T47D (cell line): ENCODE results near the gene LAMB3.

ENCODE experiments used
- DNase-seq, 2 experiments: peaks; one replicate each; pipeline versions ENCODE4 v3.0.0 to v3.0.0-alpha.2; 2011 to 2012; ENCODE audit warnings: low read depth in 1 of 2, low spot score in 1 of 2
- JUND ChIP-seq: IDR thresholded peaks from 2 replicates; pipeline ENCODE4 v1.6.1; 2012; ENCODE audit warnings: low read depth
- in situ Hi-C: cut with HindIII; loops from 2 replicates; pipeline ENCODE4 v1.10.0; 2016; ENCODE audit warnings: low sequenced_read_pairs, low pct_unique_long_range_greater_than_20kb

Gene LAMB3

GRCh38 chr1:209655411-209656231 is 3.4 kb upstream of the LAMB3 start:
- no peak for TF ChIP-seq JUND
- DNase-seq = no peak
- in situ Hi-C loops = no loop called here

- in situ Hi-C loops = no loop called here
- DNase-seq = no peak
- no peak for TF ChIP-seq JUND
These were observed 1.7 kb upstream of the LAMB3 start for GRCh38 chr1:209653915-209654351.

GRCh38 chr1:209652873-209653401 is 712 bp upstream of the LAMB3 start:
- no peak for TF ChIP-seq JUND
- in situ Hi-C loops = no loop called here
- peak; percentile 78 to 99 for DNase-seq

GRCh38 chr1:209651138-209651587 is 1.1 kb downstream of the LAMB3 start:
- in situ Hi-C loops = no loop called here
- TF ChIP-seq JUND = no peak
- peak in 1 of 2 experiments; percentile 79 for DNase-seq

GRCh38 chr1:209650454-209650853 is 1.8 kb downstream of the LAMB3 start:
- in situ Hi-C loops = no loop called here
- DNase-seq = no peak
- TF ChIP-seq JUND = no peak

GRCh38 chr1:209648931-209649776 is 3.1 kb downstream of the LAMB3 start:
- DNase-seq = no peak
- no peak for TF ChIP-seq JUND
- in situ Hi-C loops = no loop called here

- TF ChIP-seq JUND = no peak
- in situ Hi-C loops = no loop called here
- DNase-seq = no peak
These were observed 3.9 kb downstream of the LAMB3 start for GRCh38 chr1:209648346-209648745.

- in situ Hi-C loops = no loop called here
- no peak for TF ChIP-seq JUND
- no peak for DNase-seq
These were observed 5.1 kb downstream of the LAMB3 start for GRCh38 chr1:209647156-209647555.

GRCh38 chr1:209646558-209646957 is 5.7 kb downstream of the LAMB3 start:
- no peak for DNase-seq
- in situ Hi-C loops = no loop called here
- TF ChIP-seq JUND = no peak

GRCh38 chr1:209645574-209646452 is 6.4 kb downstream of the LAMB3 start:
- DNase-seq = no peak
- no peak for TF ChIP-seq JUND
- in situ Hi-C loops = no loop called here

GRCh38 chr1:209643285-209644020 is 8.8 kb downstream of the LAMB3 start:
- in situ Hi-C loops = no loop called here
- TF ChIP-seq JUND = no peak
- no peak for DNase-seq
